Chondrocyte (in vitro differentiated cells): ENCODE measurements around the gene FARP1. TPM values are rescaled to one million over a fixed set of nuclear protein-coding genes. Genes with fewer than 3 reads are reported as not detected.

Experiments
- DNase-seq: peaks from one replicate; pipeline ENCODE4 v3.0.0; 2021; ENCODE audit warnings: mixed read lengths, low spot score
- H3K27ac Mint-ChIP-seq: one replicate; pipeline ENCODE4 v1.8.0; 2021; ENCODE audit warnings: mild to moderate bottlenecking, moderate library complexity, mixed read lengths; ENCODE audit not compliant: unreplicated experiment
- H3K27me3 Mint-ChIP-seq: 2 replicates; pipeline ENCODE4 v1.8.0; 2021; ENCODE audit warnings: low read depth, mixed read lengths
- H3K36me3 Mint-ChIP-seq: 2 replicates; pipeline ENCODE4 v1.8.0; 2021; ENCODE audit warnings: low read depth, mixed read lengths
- H3K4me1 Mint-ChIP-seq: 2 replicates; pipeline ENCODE4 v1.8.0; 2021; ENCODE audit warnings: low read depth, mild to moderate bottlenecking, mixed read lengths
- H3K4me3 Mint-ChIP-seq: one replicate; pipeline ENCODE4 v1.8.0; 2021; ENCODE audit warnings: mild to moderate bottlenecking, moderate library complexity, mixed read lengths; ENCODE audit not compliant: unreplicated experiment
- H3K9me3 Mint-ChIP-seq: 2 replicates; pipeline ENCODE4 v1.8.0; 2021; ENCODE audit warnings: low read depth, mixed read lengths
- total RNA-seq: library from RNA; stranded (reverse); gene quantifications from 3 replicates; pipeline ENCODE4 v1.2.1, GENCODE V29; 2021
- TF ChIP-seq, protein P1 (sequence below): fragments of 200-600 bp; sonication (generic); IDR thresholded peaks from 2 replicates; pipeline ENCODE4 v1.5.0; 2021; ENCODE audit warnings: antibody characterized with exemption, mild to moderate bottlenecking, moderate library complexity

Gene FARP1
- total RNA-seq, 1 donor from 2014 or later = 331 TPM

DNA sequence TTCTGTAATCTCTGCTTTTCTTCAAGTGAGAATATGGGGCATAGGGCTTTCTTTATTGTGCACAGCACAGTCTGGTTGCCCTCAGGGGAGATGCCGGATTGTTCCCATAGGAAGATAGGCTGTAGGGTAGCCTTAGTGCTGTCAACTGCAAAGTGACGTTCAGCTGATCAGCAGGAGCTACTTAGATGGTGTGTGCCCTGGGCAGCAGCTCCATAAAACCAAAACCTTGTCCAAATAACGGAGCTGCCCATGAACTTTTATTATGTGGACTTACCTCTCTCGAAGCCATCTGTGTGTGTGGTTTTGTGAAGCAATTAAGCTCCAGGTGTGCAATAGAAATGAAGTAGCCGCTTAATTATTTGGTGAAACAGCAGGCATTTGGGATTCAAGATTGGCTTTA, 154.2 kb downstream of the FARP1 start:
- TF ChIP-seq, protein P1, sequence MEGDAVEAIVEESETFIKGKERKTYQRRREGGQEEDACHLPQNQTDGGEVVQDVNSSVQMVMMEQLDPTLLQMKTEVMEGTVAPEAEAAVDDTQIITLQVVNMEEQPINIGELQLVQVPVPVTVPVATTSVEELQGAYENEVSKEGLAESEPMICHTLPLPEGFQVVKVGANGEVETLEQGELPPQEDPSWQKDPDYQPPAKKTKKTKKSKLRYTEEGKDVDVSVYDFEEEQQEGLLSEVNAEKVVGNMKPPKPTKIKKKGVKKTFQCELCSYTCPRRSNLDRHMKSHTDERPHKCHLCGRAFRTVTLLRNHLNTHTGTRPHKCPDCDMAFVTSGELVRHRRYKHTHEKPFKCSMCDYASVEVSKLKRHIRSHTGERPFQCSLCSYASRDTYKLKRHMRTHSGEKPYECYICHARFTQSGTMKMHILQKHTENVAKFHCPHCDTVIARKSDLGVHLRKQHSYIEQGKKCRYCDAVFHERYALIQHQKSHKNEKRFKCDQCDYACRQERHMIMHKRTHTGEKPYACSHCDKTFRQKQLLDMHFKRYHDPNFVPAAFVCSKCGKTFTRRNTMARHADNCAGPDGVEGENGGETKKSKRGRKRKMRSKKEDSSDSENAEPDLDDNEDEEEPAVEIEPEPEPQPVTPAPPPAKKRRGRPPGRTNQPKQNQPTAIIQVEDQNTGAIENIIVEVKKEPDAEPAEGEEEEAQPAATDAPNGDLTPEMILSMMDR = no peak
- Mint-ChIP-seq H3K4me3 (no peak overlapping the region), H3K4me1 (peaks cover 90% of the 10 kb centered on the region), H3K27ac (no peak overlapping the region), H3K27me3 (no peaks in the 10 kb centered on the region), H3K36me3 (no peaks in the 10 kb centered on the region), H3K9me3 (no peaks in the 10 kb centered on the region)
- no peak for DNase-seq

DNA sequence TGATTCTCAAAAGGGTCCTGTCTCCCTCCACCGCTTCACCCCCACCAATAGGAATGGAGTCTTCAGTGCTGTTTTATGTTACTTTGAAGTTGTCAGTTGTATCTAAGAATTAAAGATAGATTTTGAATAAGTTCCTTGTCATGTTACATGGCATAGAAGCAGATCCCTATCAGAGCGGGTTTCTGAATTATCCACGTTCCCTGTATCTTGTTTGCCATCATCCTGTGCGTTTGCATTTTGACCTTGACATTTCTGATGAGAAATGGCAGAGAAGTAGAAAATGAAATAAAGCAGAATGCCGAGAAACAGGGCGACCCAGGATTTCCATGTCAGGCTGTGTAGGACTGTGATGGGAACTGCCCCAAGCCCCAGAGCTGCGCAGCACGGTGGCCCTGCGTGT, 154.9 kb downstream of the FARP1 start:
- no peak overlapping the region for H3K27ac Mint-ChIP-seq
- TF ChIP-seq, protein P1 = no peak

DNA sequence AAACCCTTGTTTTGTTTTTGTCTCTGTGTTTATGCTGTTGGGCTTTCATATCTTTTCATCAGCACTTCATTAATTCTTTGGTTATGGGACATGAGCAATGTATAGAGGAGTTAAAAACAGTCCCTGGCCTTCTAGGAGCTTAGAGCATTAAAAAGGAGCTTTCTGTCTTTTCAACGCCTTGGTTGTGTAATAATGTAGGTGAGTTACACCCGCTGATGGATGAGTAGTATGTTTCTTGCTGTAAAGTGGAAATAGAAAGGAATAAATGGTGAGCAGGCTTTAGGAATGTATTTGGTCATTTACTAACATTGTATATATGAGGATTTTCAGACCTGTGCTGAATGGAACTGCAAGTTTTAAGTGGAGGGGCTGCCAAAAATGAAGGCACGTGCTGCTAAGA, 155.7 kb downstream of the FARP1 start:
- H3K4me3 Mint-ChIP-seq = no peak overlapping the region
- H3K9me3 Mint-ChIP-seq = no peaks in the 10 kb centered on the region
- DNase-seq = no peak
- no peaks in the 10 kb centered on the region for H3K36me3 Mint-ChIP-seq
- H3K27ac Mint-ChIP-seq = peak overlapping the region; percentile 18
- TF ChIP-seq, protein P1 = no peak
- H3K27me3 Mint-ChIP-seq = no peaks in the 10 kb centered on the region
- peaks cover 93% of the 10 kb centered on the region for H3K4me1 Mint-ChIP-seq

More for the DNA sequence above, 154.9 kb downstream of the FARP1 start:
- Mint-ChIP-seq H3K9me3 (no peaks in the 10 kb centered on the region), H3K27me3 (no peaks in the 10 kb centered on the region), H3K36me3 (no peaks in the 10 kb centered on the region), H3K4me3 (no peak overlapping the region), H3K4me1 (peaks cover 93% of the 10 kb centered on the region)
- DNase-seq = no peak

DNA sequence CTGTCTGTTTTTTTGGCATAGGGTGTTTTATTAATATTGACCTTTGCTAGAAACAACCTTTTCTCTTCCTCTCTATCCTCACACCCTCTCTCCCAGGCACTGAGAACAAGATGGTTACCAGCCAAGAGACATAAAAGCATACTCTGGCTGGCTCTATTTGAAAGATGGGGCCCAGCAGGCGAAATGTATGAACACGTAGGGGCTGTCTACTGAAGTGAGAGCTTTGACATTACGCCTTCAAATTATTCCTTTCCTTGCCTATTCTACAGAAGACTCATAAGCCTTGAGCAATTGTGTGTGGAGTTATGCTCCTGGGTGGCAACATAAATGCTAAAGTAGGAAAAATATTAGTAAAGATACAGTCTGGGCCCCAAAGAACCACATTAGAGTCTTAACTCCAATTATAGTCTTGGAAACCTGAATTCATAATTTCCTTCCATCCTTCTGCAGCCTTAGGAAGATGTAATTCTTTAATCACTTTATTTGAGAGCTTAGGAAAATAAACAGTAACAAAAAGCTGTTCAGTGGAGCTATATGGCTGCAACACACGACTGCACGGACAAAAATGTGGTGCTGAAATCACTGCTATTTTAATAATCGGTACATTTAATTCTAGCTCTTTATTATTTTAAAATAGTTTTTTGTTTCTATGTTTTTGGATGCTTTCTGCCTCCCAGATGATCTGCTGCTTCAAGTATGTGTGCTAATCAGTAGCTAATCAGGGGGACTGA, 156.5 kb downstream of the FARP1 start:
- Mint-ChIP-seq H3K4me3 (no peak overlapping the region), H3K4me1 (peaks cover 93% of the 10 kb centered on the region), H3K36me3 (no peaks in the 10 kb centered on the region), H3K9me3 (no peaks in the 10 kb centered on the region), H3K27me3 (no peaks in the 10 kb centered on the region), H3K27ac (peak overlapping the region; percentile 93)
- no peak for DNase-seq
- TF ChIP-seq, protein P1 = no peak

DNA sequence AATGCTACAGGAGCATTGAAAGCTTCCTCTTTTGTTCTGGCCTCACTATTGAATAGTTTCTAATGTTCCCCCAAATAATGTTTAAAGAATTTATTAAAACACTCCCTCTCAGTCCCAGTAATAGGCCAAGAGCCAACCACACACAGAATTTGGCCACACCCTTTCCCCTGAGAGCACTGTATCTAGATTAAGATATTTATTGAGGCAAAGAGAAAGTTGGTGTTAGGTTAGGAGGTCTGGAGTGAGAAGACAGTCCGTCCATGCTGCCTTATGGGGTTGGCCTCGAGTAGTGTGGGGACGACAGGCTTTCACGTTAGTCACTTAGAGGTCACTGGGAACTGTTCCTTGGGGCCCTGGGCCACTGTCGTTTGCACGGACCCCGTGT, 157.1 kb downstream of the FARP1 start:
- no peak for DNase-seq
- TF ChIP-seq, protein P1 = no peak
- H3K27me3 Mint-ChIP-seq = no peaks in the 10 kb centered on the region

More for the DNA sequence above, 157.1 kb downstream of the FARP1 start:
- peak overlapping the region; percentile 93 for H3K27ac Mint-ChIP-seq
- H3K9me3 Mint-ChIP-seq = no peaks in the 10 kb centered on the region
- H3K4me1 Mint-ChIP-seq = peaks cover 94% of the 10 kb centered on the region
- no peak overlapping the region for H3K4me3 Mint-ChIP-seq
- H3K36me3 Mint-ChIP-seq = no peaks in the 10 kb centered on the region
